GM12872 (cell line): ENCODE data around the gene TRAF3.

ENCODE experiments used
- TF ChIP-seq, protein P1 (sequence below): IDR thresholded peaks from 3 replicates; pipeline ENCODE4 v1.5.1; 2011; ENCODE audit warnings: low read depth, mild to moderate bottlenecking, low read length, moderate library complexity; ENCODE audit not compliant: insufficient read depth

Gene TRAF3

DNA sequence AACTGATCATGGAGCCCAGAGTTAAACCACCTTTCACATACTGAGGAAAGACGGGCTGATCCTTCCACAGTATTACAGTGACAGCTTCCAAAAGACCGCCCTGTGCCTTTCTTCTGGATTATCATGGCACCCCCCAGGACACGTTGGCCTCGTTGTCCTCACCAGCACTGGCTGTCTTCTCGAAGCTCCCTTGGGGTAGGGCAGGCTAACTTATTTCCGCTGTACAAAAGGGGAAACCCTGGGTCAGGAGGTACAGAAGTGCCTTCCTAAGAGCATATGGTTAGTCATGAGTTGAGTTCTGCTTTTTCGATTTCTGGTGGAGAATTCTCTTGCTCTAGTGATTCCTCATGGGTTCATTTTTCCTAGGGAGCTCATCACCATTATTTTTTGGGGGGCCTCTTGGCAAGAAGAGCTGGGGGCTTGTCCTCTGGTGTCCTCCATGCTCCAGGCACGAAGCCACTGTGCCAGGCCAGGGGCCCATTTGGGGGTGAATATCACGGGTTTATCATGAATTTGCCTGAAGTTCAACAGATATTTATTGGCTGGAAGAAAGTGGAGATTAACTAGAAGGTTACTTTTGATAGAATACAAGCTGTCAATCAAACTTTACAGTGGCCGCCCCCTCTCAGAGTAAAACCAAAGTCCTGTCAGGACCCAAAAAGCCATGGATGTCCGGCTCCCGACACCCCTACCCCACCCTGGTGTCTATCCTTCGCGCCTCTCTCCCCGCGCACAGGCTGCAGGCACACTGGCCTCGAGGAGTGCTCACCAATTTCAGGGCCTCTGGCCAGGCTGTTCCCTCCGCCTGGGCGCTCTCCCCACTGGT, 8.8 kb upstream of the TRAF3 start:
- TF ChIP-seq, protein P1, sequence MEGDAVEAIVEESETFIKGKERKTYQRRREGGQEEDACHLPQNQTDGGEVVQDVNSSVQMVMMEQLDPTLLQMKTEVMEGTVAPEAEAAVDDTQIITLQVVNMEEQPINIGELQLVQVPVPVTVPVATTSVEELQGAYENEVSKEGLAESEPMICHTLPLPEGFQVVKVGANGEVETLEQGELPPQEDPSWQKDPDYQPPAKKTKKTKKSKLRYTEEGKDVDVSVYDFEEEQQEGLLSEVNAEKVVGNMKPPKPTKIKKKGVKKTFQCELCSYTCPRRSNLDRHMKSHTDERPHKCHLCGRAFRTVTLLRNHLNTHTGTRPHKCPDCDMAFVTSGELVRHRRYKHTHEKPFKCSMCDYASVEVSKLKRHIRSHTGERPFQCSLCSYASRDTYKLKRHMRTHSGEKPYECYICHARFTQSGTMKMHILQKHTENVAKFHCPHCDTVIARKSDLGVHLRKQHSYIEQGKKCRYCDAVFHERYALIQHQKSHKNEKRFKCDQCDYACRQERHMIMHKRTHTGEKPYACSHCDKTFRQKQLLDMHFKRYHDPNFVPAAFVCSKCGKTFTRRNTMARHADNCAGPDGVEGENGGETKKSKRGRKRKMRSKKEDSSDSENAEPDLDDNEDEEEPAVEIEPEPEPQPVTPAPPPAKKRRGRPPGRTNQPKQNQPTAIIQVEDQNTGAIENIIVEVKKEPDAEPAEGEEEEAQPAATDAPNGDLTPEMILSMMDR = no peak

DNA sequence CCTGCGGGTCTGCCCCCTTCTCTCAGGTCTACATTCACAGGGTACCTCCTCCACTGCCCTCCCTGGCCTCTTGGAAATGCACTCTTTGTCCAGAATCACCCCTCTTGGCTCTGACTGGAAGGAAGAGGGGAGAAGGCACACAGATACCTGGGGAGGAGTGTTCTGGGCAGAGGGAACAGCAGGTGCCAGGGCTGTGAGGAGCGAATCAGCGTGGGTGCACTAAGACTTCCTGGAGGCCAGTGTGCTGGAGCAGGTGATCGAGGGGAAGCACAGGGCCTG, 8.3 kb upstream of the TRAF3 start:
- TF ChIP-seq, protein P1 = no peak

DNA sequence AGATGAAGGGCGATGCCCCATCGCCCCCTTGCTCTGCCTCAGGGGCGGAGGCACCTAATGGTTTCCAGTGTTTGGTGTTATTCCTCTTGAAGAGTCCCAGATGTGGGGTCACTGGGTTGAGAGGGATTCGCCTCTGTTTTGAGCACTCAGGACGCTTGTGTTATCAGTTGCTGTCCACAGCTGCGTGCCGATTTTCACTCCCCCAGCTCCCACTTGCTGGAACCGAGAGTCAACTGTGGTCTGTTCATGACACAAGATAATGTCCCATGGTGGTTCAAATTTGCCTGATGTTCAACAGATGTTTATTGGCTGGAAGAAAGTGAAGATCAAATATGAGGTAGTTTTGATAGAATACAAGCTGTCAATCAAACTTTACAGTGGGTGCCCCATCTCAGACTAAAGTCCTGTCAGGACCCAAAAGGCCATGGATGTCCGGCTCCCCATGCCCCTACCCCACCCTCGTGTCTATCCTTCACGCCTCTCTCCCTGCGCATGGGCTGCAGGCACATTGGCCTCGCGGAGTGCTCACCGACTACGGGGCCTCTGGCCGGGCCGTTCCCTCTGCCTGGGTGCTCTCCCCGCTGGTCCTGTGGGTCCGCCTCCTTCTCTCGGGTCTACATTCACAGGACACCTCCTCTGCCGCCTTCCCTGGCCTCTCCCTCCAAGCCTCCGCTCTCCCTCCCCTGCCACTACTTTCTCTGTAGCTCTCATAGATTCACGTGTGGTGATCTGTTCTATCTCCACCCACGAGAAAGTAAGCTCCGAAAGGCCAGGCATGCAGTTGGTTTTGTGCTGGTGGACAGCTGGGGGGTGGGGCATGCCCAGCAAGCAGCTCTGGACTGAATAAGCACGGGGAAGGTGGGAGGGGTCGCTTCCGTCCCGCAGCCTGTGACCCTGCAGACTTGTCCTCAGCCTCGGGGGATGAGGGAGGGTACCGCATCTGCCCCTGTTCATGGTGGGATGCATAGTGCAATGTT, 6.8 kb upstream of the TRAF3 start:
- TF ChIP-seq, protein P1 = no peak

DNA sequence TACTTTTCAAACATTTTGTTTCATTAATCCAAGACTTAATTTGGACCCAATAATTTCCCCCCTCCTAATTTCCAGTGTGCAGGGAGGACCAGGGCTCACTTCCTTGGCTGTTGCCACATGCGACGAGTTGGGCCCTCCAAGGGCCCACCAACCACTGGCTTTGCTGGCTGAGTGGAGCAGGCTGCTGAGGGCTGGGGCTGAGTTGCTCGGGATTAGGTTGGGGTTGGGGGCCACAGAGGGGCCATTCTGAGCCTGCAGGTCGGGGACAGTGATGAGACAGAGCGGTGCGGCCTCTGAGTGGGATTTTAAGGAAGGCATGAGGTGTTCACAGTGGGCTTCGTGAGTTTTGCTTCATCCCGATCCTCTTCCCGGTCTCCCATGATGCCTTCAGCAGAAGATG, 6.1 kb upstream of the TRAF3 start:
- TF ChIP-seq, protein P1 = no peak

DNA sequence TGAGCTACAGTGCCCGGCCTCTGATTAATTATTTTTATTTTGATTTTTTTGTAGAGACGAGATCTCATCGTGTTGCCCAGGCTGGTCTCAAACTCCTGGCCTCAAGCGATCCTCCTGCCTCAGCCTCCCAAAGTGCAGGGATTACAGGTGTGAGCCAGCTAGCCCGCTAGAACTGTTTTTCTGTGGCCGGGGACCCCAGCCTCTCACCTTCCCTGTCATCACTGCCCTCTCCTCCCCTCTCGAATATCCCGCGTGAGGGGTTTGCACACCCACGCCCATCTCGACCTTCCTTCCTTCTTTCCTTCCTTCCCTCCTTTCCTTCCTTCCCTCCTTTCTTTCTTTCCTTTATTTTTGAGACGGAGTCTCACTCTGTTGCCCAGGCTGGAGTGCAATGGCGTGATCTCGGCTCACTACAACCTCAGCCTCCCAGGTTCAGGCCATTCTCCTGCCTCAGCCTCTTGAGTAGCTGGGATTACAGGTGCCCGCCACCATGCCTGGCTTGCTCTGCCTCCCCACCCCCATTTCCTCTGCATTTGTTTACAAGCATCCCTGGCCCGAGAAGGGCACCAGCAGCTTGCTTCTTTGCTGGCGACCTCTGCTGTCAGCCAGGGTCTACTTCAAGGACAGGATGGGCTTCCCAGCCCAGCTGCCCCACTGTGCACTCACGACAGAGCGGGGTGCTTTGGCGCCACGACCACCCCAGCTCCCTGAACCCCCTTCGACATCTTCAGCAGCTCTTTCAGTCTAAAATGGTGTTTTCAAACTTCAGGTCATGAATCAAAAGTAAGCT, 4.3 kb upstream of the TRAF3 start:
- TF ChIP-seq, protein P1 = peak; percentile 60

DNA sequence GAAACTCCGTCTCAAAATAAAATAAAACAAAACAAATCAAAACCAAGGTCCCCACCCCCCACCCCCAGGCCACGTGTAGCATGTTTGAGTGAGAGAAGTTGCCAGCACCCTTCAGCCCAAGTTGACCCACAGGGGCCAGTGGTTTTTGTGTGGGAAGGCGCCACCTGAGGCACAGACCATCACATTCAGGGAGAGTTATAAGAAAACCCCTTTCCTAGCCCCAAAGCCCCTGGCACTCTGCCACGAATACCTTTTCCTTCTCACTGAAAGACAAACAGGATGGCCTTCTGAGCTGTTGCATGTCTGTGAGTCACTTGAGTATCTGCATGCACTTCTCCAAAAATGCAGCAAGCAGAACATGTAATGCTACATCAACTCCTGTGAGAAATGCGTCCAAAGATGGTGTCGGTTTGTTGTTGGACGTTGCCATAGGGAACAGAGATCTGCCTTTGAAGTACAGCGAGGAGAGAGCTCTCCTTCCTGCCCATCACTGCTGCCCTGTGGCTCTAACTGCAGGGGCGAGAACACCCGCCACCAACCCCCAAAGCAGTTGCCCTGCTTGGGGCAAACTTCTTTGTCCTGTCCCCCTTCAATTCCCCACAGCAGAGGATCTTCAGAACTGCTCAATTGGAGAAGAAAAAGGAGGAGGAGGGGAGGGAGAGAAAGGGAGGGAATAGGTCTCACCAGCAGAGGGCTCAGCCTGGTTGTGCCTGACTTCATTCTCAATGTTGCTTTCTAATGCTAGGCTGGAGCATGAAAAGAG, 2.7 kb upstream of the TRAF3 start:
- TF ChIP-seq, protein P1 = peak; percentile 89
